Nephron (organoid): Measurements from ENCODE around the gene DDX1.

ENCODE experiments used
- H3K27ac Mint-ChIP-seq, 3 experiments: 2 replicates each; pipeline ENCODE4 v1.8.0; 2020; ENCODE audit warnings: mixed read lengths in 3 of 3, mild to moderate bottlenecking in 2 of 3, moderate library complexity in 1 of 3
- H3K27me3 Mint-ChIP-seq: 2 replicates; pipeline ENCODE4 v1.8.0; 2021; ENCODE audit warnings: low read depth, mild to moderate bottlenecking, moderate library complexity, mixed read lengths
- H3K36me3 Mint-ChIP-seq: 2 replicates; pipeline ENCODE4 v1.8.0; 2020; ENCODE audit warnings: low read depth, mixed read lengths
- H3K4me1 Mint-ChIP-seq: 2 replicates; pipeline ENCODE4 v1.8.0; 2020; ENCODE audit warnings: mixed read lengths
- H3K4me3 Mint-ChIP-seq, 3 experiments: 2 replicates each; pipeline ENCODE4 v1.8.0; 2020; ENCODE audit warnings: mild to moderate bottlenecking in 3 of 3, mixed read lengths in 3 of 3, moderate library complexity in 2 of 3
- H3K9me3 Mint-ChIP-seq: 2 replicates; pipeline ENCODE4 v1.8.0; 2020; ENCODE audit warnings: mixed read lengths
- CTCF ChIP-seq, 3 experiments: fragments of 200-600 bp; sonication (generic); IDR thresholded peaks; one replicate each; pipeline ENCODE4 v1.5.0; 2021; ENCODE audit warnings: antibody characterized with exemption in 3 of 3; ENCODE audit not compliant: unreplicated experiment in 3 of 3

The DDX1 gene

GRCh38 chr2:15653806-15654726, 62.4 kb downstream of the DDX1 start:
- peaks cover 8% of the 10 kb centered on the region for H3K9me3 Mint-ChIP-seq
- H3K36me3 Mint-ChIP-seq: peaks cover 6% of the 10 kb centered on the region
- H3K27ac Mint-ChIP-seq: no peak overlapping the region
- H3K4me3 Mint-ChIP-seq: no peak overlapping the region
- no peak for TF ChIP-seq CTCF (IDR thresholded peaks at IDR 0.05; ENCODE audit: unreplicated experiment in 3 of 3)
- H3K4me1 Mint-ChIP-seq: peaks cover 13% of the 10 kb centered on the region
- H3K27me3 Mint-ChIP-seq: peaks cover 53% of the 10 kb centered on the region

- peaks cover 10% of the 10 kb centered on the region for H3K9me3 Mint-ChIP-seq
- no peak overlapping the region for H3K27ac Mint-ChIP-seq
- peaks cover 48% of the 10 kb centered on the region for H3K27me3 Mint-ChIP-seq
- H3K4me3 Mint-ChIP-seq: no peak overlapping the region
- peaks cover 13% of the 10 kb centered on the region for H3K4me1 Mint-ChIP-seq
- peaks cover 8% of the 10 kb centered on the region for H3K36me3 Mint-ChIP-seq
- TF ChIP-seq CTCF (IDR thresholded peaks at IDR 0.05; ENCODE audit: unreplicated experiment in 3 of 3): no peak
These were observed 63.0 kb downstream of the DDX1 start for GRCh38 chr2:15654727-15655073.

GRCh38 chr2:15655123-15655887, 63.6 kb downstream of the DDX1 start:
- H3K9me3 Mint-ChIP-seq: peaks cover 10% of the 10 kb centered on the region
- H3K4me3 Mint-ChIP-seq: no peak overlapping the region
- peaks cover 8% of the 10 kb centered on the region for H3K36me3 Mint-ChIP-seq
- peaks cover 42% of the 10 kb centered on the region for H3K27me3 Mint-ChIP-seq
- H3K4me1 Mint-ChIP-seq: peaks cover 13% of the 10 kb centered on the region
- no peak for TF ChIP-seq CTCF (IDR thresholded peaks at IDR 0.05; ENCODE audit: unreplicated experiment in 3 of 3)
- peak overlapping the region in 1 of 3 experiments; percentile 1 for H3K27ac Mint-ChIP-seq

GRCh38 chr2:15656090-15656489, 64.4 kb downstream of the DDX1 start:
- Mint-ChIP-seq H3K4me1 (peaks cover 13% of the 10 kb centered on the region), H3K9me3 (peaks cover 10% of the 10 kb centered on the region), H3K27me3 (peaks cover 36% of the 10 kb centered on the region), H3K4me3 (no peak overlapping the region), H3K36me3 (peaks cover 8% of the 10 kb centered on the region), H3K27ac (no peak overlapping the region)
- TF ChIP-seq CTCF (IDR thresholded peaks at IDR 0.05; ENCODE audit: unreplicated experiment in 3 of 3): no peak

- H3K4me1 Mint-ChIP-seq: peaks cover 16% of the 10 kb centered on the region
- peaks cover 14% of the 10 kb centered on the region for H3K9me3 Mint-ChIP-seq
- peaks cover 38% of the 10 kb centered on the region for H3K27me3 Mint-ChIP-seq
- peaks cover 8% of the 10 kb centered on the region for H3K36me3 Mint-ChIP-seq
- H3K4me3 Mint-ChIP-seq: no peak overlapping the region
- no peak overlapping the region for H3K27ac Mint-ChIP-seq
- TF ChIP-seq CTCF (IDR thresholded peaks at IDR 0.05; ENCODE audit: unreplicated experiment in 3 of 3): no peak
These were observed 66.1 kb downstream of the DDX1 start for GRCh38 chr2:15657759-15658158.
